ENCODE results near the gene PIK3R6.

The PIK3R6 gene

GRCh38 chr17:8791248-8791909 is 76.1 kb downstream of the PIK3R6 start:
- no peak for DNase-seq
- in situ Hi-C loops (cut with HindIII; ENCODE audit: low pct_ligation_motif_present, low pct_unique_long_range_greater_than_20kb, low sequenced_read_pairs), result no loop called here

GRCh38 chr17:8789743-8790142 is 77.7 kb downstream of the PIK3R6 start:
- in situ Hi-C loops (cut with HindIII; ENCODE audit: low pct_ligation_motif_present, low pct_unique_long_range_greater_than_20kb, low sequenced_read_pairs), result no loop called here
- no peak for DNase-seq

GRCh38 chr17:8788998-8789397 is 78.5 kb downstream of the PIK3R6 start:
- in situ Hi-C loops (cut with HindIII; ENCODE audit: low pct_ligation_motif_present, low pct_unique_long_range_greater_than_20kb, low sequenced_read_pairs), result no loop called here
- no peak for DNase-seq

- peak; percentile 65 for DNase-seq
- in situ Hi-C loops (cut with HindIII; ENCODE audit: low pct_ligation_motif_present, low pct_unique_long_range_greater_than_20kb, low sequenced_read_pairs), result no loop called here
Measured at GRCh38 chr17:8785547-8786413, 81.7 kb downstream of the PIK3R6 start.

- no peak for DNase-seq
- in situ Hi-C loops (cut with HindIII; ENCODE audit: low pct_ligation_motif_present, low pct_unique_long_range_greater_than_20kb, low sequenced_read_pairs), result no loop called here
Measured at GRCh38 chr17:8782176-8782575, 85.3 kb downstream of the PIK3R6 start.

GRCh38 chr17:8781776-8782175 is 85.7 kb downstream of the PIK3R6 start:
- DNase-seq, result no peak
- in situ Hi-C loops (cut with HindIII; ENCODE audit: low pct_ligation_motif_present, low pct_unique_long_range_greater_than_20kb, low sequenced_read_pairs), result no loop called here

- in situ Hi-C loops (cut with HindIII; ENCODE audit: low pct_ligation_motif_present, low pct_unique_long_range_greater_than_20kb, low sequenced_read_pairs), result no loop called here
- DNase-seq, result no peak
Measured at GRCh38 chr17:8776881-8777280, 90.6 kb downstream of the PIK3R6 start.

GRCh38 chr17:8776248-8776647 is 91.2 kb downstream of the PIK3R6 start:
- DNase-seq, result no peak
- in situ Hi-C loops (cut with HindIII; ENCODE audit: low pct_ligation_motif_present, low pct_unique_long_range_greater_than_20kb, low sequenced_read_pairs), result no loop called here

GRCh38 chr17:8766731-8767130 is 100.7 kb downstream of the PIK3R6 start:
- DNase-seq, result no peak
- in situ Hi-C loops (cut with HindIII; ENCODE audit: low pct_ligation_motif_present, low pct_unique_long_range_greater_than_20kb, low sequenced_read_pairs), result no loop called here

GRCh38 chr17:8762012-8762411 is 105.5 kb downstream of the PIK3R6 start:
- in situ Hi-C loops (cut with HindIII; ENCODE audit: low pct_ligation_motif_present, low pct_unique_long_range_greater_than_20kb, low sequenced_read_pairs), result no loop called here
- DNase-seq, result no peak

- in situ Hi-C loops (cut with HindIII; ENCODE audit: low pct_ligation_motif_present, low pct_unique_long_range_greater_than_20kb, low sequenced_read_pairs), result no loop called here
- no peak for DNase-seq
Measured at GRCh38 chr17:8758137-8758596, 109.3 kb downstream of the PIK3R6 start, which contains the start of gene SPDYE4. SPDYE4 (minus strand) TSS chr17:8758546; CDS start chr17:8758382, 164 bp downstream.

- in situ Hi-C loops (cut with HindIII; ENCODE audit: low pct_ligation_motif_present, low pct_unique_long_range_greater_than_20kb, low sequenced_read_pairs), result no loop called here
- no peak for DNase-seq
Measured at GRCh38 chr17:8757189-8757588, 110.3 kb downstream of the PIK3R6 start.

- no peak for DNase-seq
- in situ Hi-C loops (cut with HindIII; ENCODE audit: low pct_ligation_motif_present, low pct_unique_long_range_greater_than_20kb, low sequenced_read_pairs), result no loop called here
Measured at GRCh38 chr17:8755590-8756255, 111.8 kb downstream of the PIK3R6 start.

- no peak for DNase-seq
Measured at GRCh38 chr17:8754890-8755289, 112.6 kb downstream of the PIK3R6 start.

GRCh38 chr17:8753976-8754440 is 113.5 kb downstream of the PIK3R6 start:
- peak; percentile 23 for DNase-seq
- in situ Hi-C loops (cut with HindIII; ENCODE audit: low pct_ligation_motif_present, low pct_unique_long_range_greater_than_20kb, low sequenced_read_pairs), result no loop called here

More at GRCh38 chr17:8754890-8755289, 112.6 kb downstream of the PIK3R6 start:
- in situ Hi-C loops (cut with HindIII; ENCODE audit: low pct_ligation_motif_present, low pct_unique_long_range_greater_than_20kb, low sequenced_read_pairs), result no loop called here

GRCh38 chr17:8753136-8753975 is 114.1 kb downstream of the PIK3R6 start:
- DNase-seq, result no peak
- in situ Hi-C loops (cut with HindIII; ENCODE audit: low pct_ligation_motif_present, low pct_unique_long_range_greater_than_20kb, low sequenced_read_pairs), result no loop called here

All from ACHN (cell line).